Measurements from ENCODE around the gene RAB12.
"Not testable (repeated sequence)": the region's sequence is repeated elsewhere in the genome, so short reads cannot be mapped to it uniquely, and the experiment has no call there.

GRCh38 chr18:8651478-8652261, 42.4 kb downstream of the RAB12 start:
- TF ChIP-seq CTCF, EZH2phosphoT487 (IDR thresholded peaks at IDR 0.05): not testable (repeated sequence)

All from neural progenitor cell (in vitro differentiated cells).